Neural progenitor cell (in vitro differentiated cells): ENCODE measurements around the gene BTAF1. TPM values are rescaled to one million over a fixed set of nuclear protein-coding genes. Genes with fewer than 3 reads are reported as not detected.

Experiments
- DNase-seq: peaks from one replicate; pipeline ENCODE4 v3.0.0-alpha.2; 2016; ENCODE audit warnings: low spot score
- H2AFZ ChIP-seq: fragments of 200-600 bp; sonication (generic); replicated peaks from 2 replicates; pipeline ENCODE4 v1.6.1; 2016; ENCODE audit warnings: antibody characterized with exemption
- H3F3A ChIP-seq: fragments of 200-600 bp; sonication (generic); 2 replicates; pipeline ENCODE4 v1.6.1; 2016; ENCODE audit warnings: antibody characterized with exemption, low read depth
- H3K27ac ChIP-seq: fragments of 200-600 bp; sonication (generic); 2 replicates; pipeline ENCODE4 v1.5.1; 2016; ENCODE audit warnings: mild to moderate bottlenecking
- H3K27me3 ChIP-seq: fragments of 200-600 bp; sonication (generic); 2 replicates; pipeline ENCODE4 v1.6.1; 2016; ENCODE audit warnings: mild to moderate bottlenecking, moderate library complexity
- H3K36me3 ChIP-seq: fragments of 200-600 bp; sonication (generic); 2 replicates; pipeline ENCODE4 v1.5.1; 2016
- H3K4me1 ChIP-seq: fragments of 200-600 bp; sonication (generic); 2 replicates; pipeline ENCODE4 v1.6.1; 2016; ENCODE audit warnings: mixed run types
- H3K4me2 ChIP-seq: fragments of 200-600 bp; sonication (generic); 2 replicates; pipeline ENCODE4 v1.6.1; 2016
- H3K4me3 ChIP-seq: fragments of 200-600 bp; sonication (generic); 2 replicates; pipeline ENCODE4 v1.5.1; 2016
- H3K79me2 ChIP-seq: fragments of 200-600 bp; sonication (generic); 2 replicates; pipeline ENCODE4 v1.6.1; 2016; ENCODE audit warnings: low read depth
- H3K9ac ChIP-seq: fragments of 200-600 bp; sonication (generic); 2 replicates; pipeline ENCODE4 v1.6.1; 2016
- H3K9me3 ChIP-seq: fragments of 200-600 bp; sonication (generic); 2 replicates; pipeline ENCODE4 v1.5.1; 2016; ENCODE audit warnings: low read depth
- H4K20me1 ChIP-seq: fragments of 200-600 bp; sonication (generic); 2 replicates; pipeline ENCODE4 v1.6.1; 2016; ENCODE audit warnings: low read depth
- H3K27ac Mint-ChIP-seq: 3 replicates; pipeline ENCODE4 v1.8.0; 2021; ENCODE audit warnings: mixed read lengths
- H3K27me3 Mint-ChIP-seq: 2 replicates; pipeline ENCODE4 v1.8.0; 2022; ENCODE audit warnings: low read depth, mild to moderate bottlenecking, inconsistent platforms, moderate library complexity, mixed read lengths; ENCODE audit not compliant: insufficient read depth
- H3K36me3 Mint-ChIP-seq: 3 replicates; pipeline ENCODE4 v1.8.0; 2021; ENCODE audit warnings: mixed read lengths
- H3K4me1 Mint-ChIP-seq: 3 replicates; pipeline ENCODE4 v1.8.0; 2021; ENCODE audit warnings: mixed read lengths
- H3K4me3 Mint-ChIP-seq: 3 replicates; pipeline ENCODE4 v1.8.0; 2021; ENCODE audit warnings: mild to moderate bottlenecking, moderate library complexity, mixed read lengths
- H3K9me3 Mint-ChIP-seq: 3 replicates; pipeline ENCODE4 v1.8.0; 2020; ENCODE audit warnings: mixed read lengths
- CTCF ChIP-seq: fragments of 200-600 bp; sonication (generic); IDR thresholded peaks from 2 replicates; pipeline ENCODE4 v1.5.1; 2017; ENCODE audit warnings: antibody characterized with exemption, mild to moderate bottlenecking
- EZH2 ChIP-seq: fragments of 200-600 bp; sonication (generic); IDR thresholded peaks from 2 replicates; pipeline ENCODE4 v1.6.1; 2017; ENCODE audit warnings: antibody characterized with exemption, mild to moderate bottlenecking, moderate library complexity
- EZH2phosphoT487 ChIP-seq: fragments of 200-600 bp; sonication (generic); IDR thresholded peaks from 2 replicates; pipeline ENCODE4 v1.6.1; 2017; ENCODE audit warnings: antibody characterized with exemption
- total RNA-seq: library from RNA; depleted of rRNA; stranded (reverse); fragments of >200 nt; gene quantifications from 2 replicates; pipeline ENCODE4 v1.2.3, GENCODE V29; 2015; ENCODE audit warnings: low replicate concordance

BTAF1 gene
- total RNA-seq, 1 donor from 2014 or later, result 127 TPM

GRCh38 chr10:91974960-91975359, 51.4 kb downstream of the BTAF1 start:
- TF ChIP-seq CTCF (no peak), EZH2phosphoT487 (no peak), EZH2 (no peak)
- Histone ChIP-seq H3K36me3 (peaks cover 3% of the 10 kb centered on the region), H3F3A (peaks cover 7% of the 10 kb centered on the region), H2AFZ (no peak overlapping the region), H3K9me3 (no peaks in the 10 kb centered on the region), H3K9ac (no peak overlapping the region), H3K27me3 (no peaks in the 10 kb centered on the region), H3K4me1 (peaks cover 5% of the 10 kb centered on the region), H4K20me1 (no peaks in the 10 kb centered on the region), H3K27ac (no peak overlapping the region), H3K4me3 (no peak overlapping the region), H3K4me2 (no peak overlapping the region), H3K79me2 (no peaks in the 10 kb centered on the region)
- H3K36me3 Mint-ChIP-seq, result peaks cover 42% of the 10 kb centered on the region
- peaks cover 3% of the 10 kb centered on the region for H3K27me3 Mint-ChIP-seq
- H3K27ac Mint-ChIP-seq, result no peak overlapping the region
- H3K9me3 Mint-ChIP-seq, result no peaks in the 10 kb centered on the region
- H3K4me1 Mint-ChIP-seq, result no peaks in the 10 kb centered on the region
- no peak for DNase-seq
- H3K4me3 Mint-ChIP-seq, result no peak overlapping the region

- no peaks in the 10 kb centered on the region for H3K9me3 ChIP-seq
- H2AFZ ChIP-seq, result no peak overlapping the region
- no peak overlapping the region for H3K4me3 ChIP-seq
- TF ChIP-seq EZH2 (no peak), EZH2phosphoT487 (no peak), CTCF (no peak)
- H3F3A ChIP-seq, result peaks cover 7% of the 10 kb centered on the region
- peaks cover 6% of the 10 kb centered on the region for H3K36me3 ChIP-seq
- no peaks in the 10 kb centered on the region for H4K20me1 ChIP-seq
- H3K27me3 ChIP-seq, result no peaks in the 10 kb centered on the region
- H3K27ac ChIP-seq, result no peak overlapping the region
- H3K4me1 ChIP-seq, result peaks cover under 1% of the 10 kb centered on the region
- no peak for DNase-seq
- Mint-ChIP-seq H3K4me3 (no peak overlapping the region), H3K4me1 (no peaks in the 10 kb centered on the region), H3K27ac (no peak overlapping the region), H3K9me3 (no peaks in the 10 kb centered on the region), H3K36me3 (peaks cover 40% of the 10 kb centered on the region), H3K27me3 (peaks cover 3% of the 10 kb centered on the region)
- H3K79me2 ChIP-seq, result no peaks in the 10 kb centered on the region
- H3K9ac ChIP-seq, result no peak overlapping the region
- no peak overlapping the region for H3K4me2 ChIP-seq
Observed at GRCh38 chr10:91975438-91975837, 51.9 kb downstream of the BTAF1 start.

DNA sequence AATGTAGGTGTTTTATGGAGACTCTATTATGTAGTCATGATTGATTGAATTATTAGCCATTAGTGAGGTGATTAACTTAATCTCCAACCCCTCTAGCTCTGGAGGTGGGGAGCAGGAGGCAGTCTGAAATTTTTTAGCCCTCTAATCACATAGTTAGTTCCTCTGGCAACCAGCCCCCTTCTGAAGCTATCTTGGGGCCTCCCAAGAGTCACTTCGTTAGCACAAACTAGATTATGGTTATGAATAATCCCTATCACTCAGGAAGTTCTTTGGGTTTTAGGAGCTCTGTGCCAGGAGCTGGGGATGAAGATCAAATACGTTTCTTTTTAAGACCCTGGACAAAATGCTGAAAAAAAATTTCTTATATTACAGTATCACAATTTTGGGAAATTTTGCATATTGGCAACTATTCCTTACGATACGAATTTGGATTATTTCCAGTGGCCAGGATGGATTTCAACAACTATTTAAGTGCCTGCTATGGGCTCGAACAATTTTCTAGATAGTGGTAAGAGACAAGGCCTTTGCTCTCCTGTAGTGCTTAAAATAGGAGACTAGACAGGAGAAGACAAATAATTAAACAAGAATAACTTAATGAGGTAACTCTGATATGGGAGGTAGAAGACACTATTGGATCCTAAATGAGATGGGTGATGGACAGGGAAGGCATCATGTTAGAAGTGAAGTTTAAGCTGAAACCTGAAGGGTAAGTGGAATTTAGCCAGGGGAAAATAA, 52.9 kb downstream of the BTAF1 start:
- Histone ChIP-seq H3K9me3 (no peaks in the 10 kb centered on the region), H3K9ac (no peak overlapping the region), H4K20me1 (no peaks in the 10 kb centered on the region), H3K4me2 (no peak overlapping the region), H3K79me2 (no peaks in the 10 kb centered on the region), H3K27me3 (no peaks in the 10 kb centered on the region), H3K4me1 (no peaks in the 10 kb centered on the region), H3K27ac (no peak overlapping the region), H2AFZ (no peak overlapping the region), H3K4me3 (no peak overlapping the region), H3K36me3 (peaks cover 13% of the 10 kb centered on the region), H3F3A (peaks cover 7% of the 10 kb centered on the region)
- DNase-seq, result no peak
- H3K9me3 Mint-ChIP-seq, result no peaks in the 10 kb centered on the region
- peaks cover 3% of the 10 kb centered on the region for H3K27me3 Mint-ChIP-seq
- no peaks in the 10 kb centered on the region for H3K4me1 Mint-ChIP-seq
- H3K4me3 Mint-ChIP-seq, result no peak overlapping the region
- H3K27ac Mint-ChIP-seq, result no peak overlapping the region
- no peak for TF ChIP-seq EZH2
- no peak for TF ChIP-seq CTCF
- no peak for TF ChIP-seq EZH2phosphoT487
- H3K36me3 Mint-ChIP-seq, result peaks cover 42% of the 10 kb centered on the region
